ENCODE results near the gene INPP5K. TPM values are rescaled to one million over a fixed set of nuclear protein-coding genes. Genes with fewer than 3 reads are reported as not detected.
A peak's percentile ranks its signal among the peaks of the same experiment; 100 is the strongest.

The INPP5K gene
- total RNA-seq, 1 experiment from 2014 or later: 29.4 TPM

DNA sequence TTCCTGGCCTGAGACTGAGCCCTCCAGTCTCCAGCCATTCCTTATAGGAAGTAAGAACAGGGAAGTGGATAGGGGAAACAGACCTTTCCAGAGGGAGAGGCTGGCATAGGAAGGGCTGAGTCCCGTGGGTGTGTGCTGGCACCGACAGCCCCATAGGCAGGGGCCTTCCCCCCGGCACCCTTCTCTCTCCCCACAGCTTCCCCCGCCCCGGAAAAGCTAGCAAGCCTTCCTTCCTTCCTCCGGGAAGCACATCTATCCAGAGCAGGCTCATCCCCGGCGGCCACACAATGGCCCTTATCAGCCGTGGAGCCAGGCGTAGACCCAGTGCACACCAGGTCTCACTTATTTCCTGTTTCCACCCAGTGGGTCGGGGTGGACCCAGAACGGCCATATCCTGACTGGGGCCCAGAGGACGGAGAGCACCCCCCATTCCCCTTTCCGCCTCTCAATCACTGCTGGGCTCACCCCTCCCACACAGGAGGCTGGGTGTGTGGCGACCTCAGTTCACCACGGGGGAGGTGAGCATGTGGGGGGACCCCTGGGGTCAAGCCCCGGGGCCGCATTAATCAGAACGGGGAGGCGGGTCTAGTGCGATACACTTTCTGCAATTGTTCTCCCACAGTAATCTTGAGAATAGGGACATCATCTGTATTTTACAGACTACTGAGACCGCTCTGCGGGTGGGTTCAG is 23.0 kb downstream of the INPP5K start:
- Histone ChIP-seq H3K4ac (ENCODE audit: low read depth, low read length) (no peak overlapping the region), H3K4me1 (ENCODE audit: insufficient read depth, low read length) (no peaks in the 10 kb centered on the region), H3K79me2 (ENCODE audit: insufficient read depth, low read length) (no peaks in the 10 kb centered on the region), H3K79me1 (ENCODE audit: insufficient read depth, low read depth, low read length, poor library complexity, severe bottlenecking) (no peaks in the 10 kb centered on the region), H3K23ac (ENCODE audit: insufficient read length, low read depth, low read length) (no peak overlapping the region), H4K8ac (replicated peaks; ENCODE audit: insufficient read length, low read depth, low read length) (no peak overlapping the region), H4K91ac (ENCODE audit: insufficient read length, low read depth, low read length) (no peak overlapping the region), H3K27ac (ENCODE audit: insufficient read length, low read depth, low read length) (no peak overlapping the region), H3K4me2 (ENCODE audit: insufficient read depth, insufficient read length, low read length) (no peak overlapping the region), H2AK5ac (ENCODE audit: insufficient read length, low read length) (no peak overlapping the region), H3K23me2 (ENCODE audit: insufficient read length, low read depth, low read length, poor library complexity, severe bottlenecking) (peaks cover 14% of the 10 kb centered on the region), H2AFZ (ENCODE audit: low read length) (no peak overlapping the region), H2BK120ac (ENCODE audit: low read depth, low read length, poor library complexity, severe bottlenecking) (no peak overlapping the region), H3K9me3 (ENCODE audit: control insufficient read depth, low read depth, low read length) (no peaks in the 10 kb centered on the region), H2BK20ac (ENCODE audit: low read depth, low read length, poor library complexity, severe bottlenecking) (no peak overlapping the region), H3T11ph (ENCODE audit: low read length) (no peak overlapping the region), H2BK12ac (ENCODE audit: insufficient read length, low read depth, low read length) (no peak overlapping the region), H3K9ac (ENCODE audit: extremely low read depth, insufficient read length, low read length) (no peak overlapping the region), H3K14ac (ENCODE audit: insufficient read depth, low read length) (no peak overlapping the region), H2BK15ac (ENCODE audit: low read depth, low read length) (no peak overlapping the region), H3K56ac (ENCODE audit: insufficient read length, low read depth, low read length) (no peak overlapping the region), H2BK5ac (ENCODE audit: insufficient read length, low read length) (no peak overlapping the region), H3K27me3 (ENCODE audit: insufficient read depth, low read length) (no peaks in the 10 kb centered on the region), H3K18ac (ENCODE audit: insufficient read length, low read depth, low read length) (no peak overlapping the region), H4K5ac (ENCODE audit: insufficient read length, low read depth, low read length) (no peak overlapping the region), H4K20me1 (ENCODE audit: control insufficient read depth, insufficient read depth, insufficient read length) (no peaks in the 10 kb centered on the region)
- DNase-seq: no peak
- Mint-ChIP-seq H3K4me3 (peak overlapping the region; percentile 66 to 88; a peak in 3 of 5 replicates), H3K27ac (no peak overlapping the region), H3K36me3 (ENCODE audit: insufficient read depth in 1 of 3, low read depth in 3 of 3) (peaks cover 0 to 12% (median 3%) of the 10 kb centered on the region in 3 experiments; a peak in 3 of 7 replicates), H3K27me3 (ENCODE audit: low read depth) (peaks cover 2% of the 10 kb centered on the region; the same call in 1 of the 2 replicates), H3K9me3 (no peaks in the 10 kb centered on the region), H3K4me1 (peaks cover 16 to 23% of the 10 kb centered on the region in 2 experiments)
- TF ChIP-seq, protein P1, sequence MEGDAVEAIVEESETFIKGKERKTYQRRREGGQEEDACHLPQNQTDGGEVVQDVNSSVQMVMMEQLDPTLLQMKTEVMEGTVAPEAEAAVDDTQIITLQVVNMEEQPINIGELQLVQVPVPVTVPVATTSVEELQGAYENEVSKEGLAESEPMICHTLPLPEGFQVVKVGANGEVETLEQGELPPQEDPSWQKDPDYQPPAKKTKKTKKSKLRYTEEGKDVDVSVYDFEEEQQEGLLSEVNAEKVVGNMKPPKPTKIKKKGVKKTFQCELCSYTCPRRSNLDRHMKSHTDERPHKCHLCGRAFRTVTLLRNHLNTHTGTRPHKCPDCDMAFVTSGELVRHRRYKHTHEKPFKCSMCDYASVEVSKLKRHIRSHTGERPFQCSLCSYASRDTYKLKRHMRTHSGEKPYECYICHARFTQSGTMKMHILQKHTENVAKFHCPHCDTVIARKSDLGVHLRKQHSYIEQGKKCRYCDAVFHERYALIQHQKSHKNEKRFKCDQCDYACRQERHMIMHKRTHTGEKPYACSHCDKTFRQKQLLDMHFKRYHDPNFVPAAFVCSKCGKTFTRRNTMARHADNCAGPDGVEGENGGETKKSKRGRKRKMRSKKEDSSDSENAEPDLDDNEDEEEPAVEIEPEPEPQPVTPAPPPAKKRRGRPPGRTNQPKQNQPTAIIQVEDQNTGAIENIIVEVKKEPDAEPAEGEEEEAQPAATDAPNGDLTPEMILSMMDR (conservative IDR thresholded peaks at IDR 0.05): no peak
- WGBS (ENCODE audit: extremely low coverage, insufficient read length, low lambda C conversion rate): no CpG with 5 or more reads among the region's 23 CpGs

Data from H9 (cell line).